Measurements from ENCODE around the gene MAPK11. TPM values are rescaled to one million over a fixed set of nuclear protein-coding genes. Genes with fewer than 3 reads are reported as not detected.

The MAPK11 gene
- total RNA-seq, 1 experiment from 2014 or later = 7.6 TPM

GRCh38 chr22:50318698-50319411 is 48.7 kb upstream of the MAPK11 start:
- Histone ChIP-seq H3K79me2 (ENCODE audit: low read length) (no peaks in the 10 kb centered on the region), H3K27me3 (ENCODE audit: low read length) (no peaks in the 10 kb centered on the region), H3K27ac (ENCODE audit: low read length) (no peak overlapping the region), H3K9me3 (ENCODE audit: low read length) (no peaks in the 10 kb centered on the region), H3K4me3 (ENCODE audit: low read length) (no peak overlapping the region), H3K4me2 (ENCODE audit: low read length) (no peak overlapping the region), H3K9ac (ENCODE audit: low read length) (no peak overlapping the region), H3K4me1 (ENCODE audit: insufficient read depth, low read length) (no peaks in the 10 kb centered on the region), H3K36me3 (ENCODE audit: low read depth, low read length) (no peaks in the 10 kb centered on the region), H3F3A (ENCODE audit: low read length, unreplicated experiment) (no peaks in the 10 kb centered on the region), H4K20me1 (ENCODE audit: low read length) (no peaks in the 10 kb centered on the region), H3K9me2 (replicated peaks; ENCODE audit: low read length) (no peaks in the 10 kb centered on the region), H2AFZ (ENCODE audit: low read length) (no peak overlapping the region)
- no peak for DNase-seq
- ChIA-PET CTCF (no interaction called here), POLR2A (ENCODE audit: unreplicated experiment) (no interaction called here)
- intact Hi-C loops (cut with micrococcal nuclease) = no loop called here
- no TSS peak for BruUV-seq (replicated peaks)
- TF ChIP-seq, protein P1, sequence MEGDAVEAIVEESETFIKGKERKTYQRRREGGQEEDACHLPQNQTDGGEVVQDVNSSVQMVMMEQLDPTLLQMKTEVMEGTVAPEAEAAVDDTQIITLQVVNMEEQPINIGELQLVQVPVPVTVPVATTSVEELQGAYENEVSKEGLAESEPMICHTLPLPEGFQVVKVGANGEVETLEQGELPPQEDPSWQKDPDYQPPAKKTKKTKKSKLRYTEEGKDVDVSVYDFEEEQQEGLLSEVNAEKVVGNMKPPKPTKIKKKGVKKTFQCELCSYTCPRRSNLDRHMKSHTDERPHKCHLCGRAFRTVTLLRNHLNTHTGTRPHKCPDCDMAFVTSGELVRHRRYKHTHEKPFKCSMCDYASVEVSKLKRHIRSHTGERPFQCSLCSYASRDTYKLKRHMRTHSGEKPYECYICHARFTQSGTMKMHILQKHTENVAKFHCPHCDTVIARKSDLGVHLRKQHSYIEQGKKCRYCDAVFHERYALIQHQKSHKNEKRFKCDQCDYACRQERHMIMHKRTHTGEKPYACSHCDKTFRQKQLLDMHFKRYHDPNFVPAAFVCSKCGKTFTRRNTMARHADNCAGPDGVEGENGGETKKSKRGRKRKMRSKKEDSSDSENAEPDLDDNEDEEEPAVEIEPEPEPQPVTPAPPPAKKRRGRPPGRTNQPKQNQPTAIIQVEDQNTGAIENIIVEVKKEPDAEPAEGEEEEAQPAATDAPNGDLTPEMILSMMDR (conservative IDR thresholded peaks at IDR 0.05; ENCODE audit: low read depth, low read length) = no peak
- no peak for TF ChIP-seq EZH2 (IDR thresholded peaks at IDR 0.05; ENCODE audit: low read length, unreplicated experiment)
- no peak for TF ChIP-seq EZH2phosphoT487 (IDR thresholded peaks at IDR 0.05; ENCODE audit: borderline replicate concordance, low read length)
- no peak for ATAC-seq

DNA sequence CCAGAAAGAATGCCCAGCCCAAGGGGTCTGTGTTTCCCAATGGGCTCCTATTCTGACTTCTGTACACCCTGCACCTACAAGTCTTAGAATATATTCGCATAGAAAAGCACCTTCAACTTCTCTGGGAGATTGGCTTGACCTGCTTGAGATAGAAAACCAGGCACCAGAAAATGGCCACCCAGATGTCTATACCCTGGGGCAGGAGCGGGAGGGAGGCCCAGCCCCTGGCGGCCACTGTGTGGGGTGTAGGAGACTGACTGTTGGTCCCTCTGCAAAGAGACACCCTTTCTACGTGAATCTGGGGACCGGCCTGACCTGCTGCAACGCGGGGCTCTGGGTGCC is 48.1 kb upstream of the MAPK11 start:
- H3K4me3 ChIP-seq (ENCODE audit: low read length) = no peak overlapping the region
- no peak overlapping the region for H2AFZ ChIP-seq (ENCODE audit: low read length)
- no TSS peak for BruUV-seq (replicated peaks)
- H3K79me2 ChIP-seq (ENCODE audit: low read length) = no peaks in the 10 kb centered on the region
- H3K36me3 ChIP-seq (ENCODE audit: low read depth, low read length) = no peaks in the 10 kb centered on the region
- intact Hi-C loops (cut with micrococcal nuclease) = no loop called here
- H3K9ac ChIP-seq (ENCODE audit: low read length) = no peak overlapping the region
- TF ChIP-seq EZH2phosphoT487 (IDR thresholded peaks at IDR 0.05; ENCODE audit: borderline replicate concordance, low read length) = no peak
- no peak for TF ChIP-seq EZH2 (IDR thresholded peaks at IDR 0.05; ENCODE audit: low read length, unreplicated experiment)
- TF ChIP-seq, protein P1 (conservative IDR thresholded peaks at IDR 0.05; ENCODE audit: low read depth, low read length) = no peak
- ChIA-PET POLR2A (ENCODE audit: unreplicated experiment) (no interaction called here), CTCF (no interaction called here)
- no peaks in the 10 kb centered on the region for H3K4me1 ChIP-seq (ENCODE audit: insufficient read depth, low read length)
- no peak for DNase-seq
- no peaks in the 10 kb centered on the region for H3K9me2 ChIP-seq (replicated peaks; ENCODE audit: low read length)
- no peaks in the 10 kb centered on the region for H3K9me3 ChIP-seq (ENCODE audit: low read length)
- H4K20me1 ChIP-seq (ENCODE audit: low read length) = no peaks in the 10 kb centered on the region
- H3K4me2 ChIP-seq (ENCODE audit: low read length) = no peak overlapping the region
- no peaks in the 10 kb centered on the region for H3K27me3 ChIP-seq (ENCODE audit: low read length)
- no peak for ATAC-seq
- H3F3A ChIP-seq (ENCODE audit: low read length, unreplicated experiment) = no peaks in the 10 kb centered on the region
- no peak overlapping the region for H3K27ac ChIP-seq (ENCODE audit: low read length)

- Histone ChIP-seq H4K20me1 (ENCODE audit: low read length) (no peaks in the 10 kb centered on the region), H3K9me3 (ENCODE audit: low read length) (no peaks in the 10 kb centered on the region), H3K4me3 (ENCODE audit: low read length) (no peak overlapping the region), H3K4me1 (ENCODE audit: insufficient read depth, low read length) (no peaks in the 10 kb centered on the region), H3K9ac (ENCODE audit: low read length) (no peak overlapping the region), H3K36me3 (ENCODE audit: low read depth, low read length) (no peaks in the 10 kb centered on the region), H3K9me2 (replicated peaks; ENCODE audit: low read length) (no peaks in the 10 kb centered on the region), H2AFZ (ENCODE audit: low read length) (no peak overlapping the region), H3F3A (ENCODE audit: low read length, unreplicated experiment) (no peaks in the 10 kb centered on the region), H3K27ac (ENCODE audit: low read length) (no peak overlapping the region), H3K4me2 (ENCODE audit: low read length) (no peak overlapping the region), H3K79me2 (ENCODE audit: low read length) (no peaks in the 10 kb centered on the region), H3K27me3 (ENCODE audit: low read length) (no peaks in the 10 kb centered on the region)
- no TSS peak for BruUV-seq (replicated peaks)
- no peak for DNase-seq
- intact Hi-C loops (cut with micrococcal nuclease) = no loop called here
- POLR2A ChIA-PET (ENCODE audit: unreplicated experiment) = no interaction called here
- no peak for TF ChIP-seq EZH2phosphoT487 (IDR thresholded peaks at IDR 0.05; ENCODE audit: borderline replicate concordance, low read length)
- TF ChIP-seq, protein P1 (conservative IDR thresholded peaks at IDR 0.05; ENCODE audit: low read depth, low read length) = no peak
- TF ChIP-seq EZH2 (IDR thresholded peaks at IDR 0.05; ENCODE audit: low read length, unreplicated experiment) = no peak
- CTCF ChIA-PET = no interaction called here
- no peak for ATAC-seq
Observed at GRCh38 chr22:50317674-50318073, 47.5 kb upstream of the MAPK11 start.
